Fibroblast of skin of left quadriceps (primary cell): ENCODE results near the gene TMEM179.
"Not testable (repeated sequence)": the region's sequence is repeated elsewhere in the genome, so short reads cannot be mapped to it uniquely, and the experiment has no call there.

Experiments
- DNase-seq, 2 experiments: peaks; one replicate each; pipeline ENCODE4 v3.0.0-alpha.2; 2013; ENCODE audit warnings: low read depth in 2 of 2

The TMEM179 gene

GRCh38 chr14:104637546-104638003 is 33.0 kb upstream of the TMEM179 start:
- no peak for DNase-seq

GRCh38 chr14:104636846-104637545 is 32.4 kb upstream of the TMEM179 start:
- DNase-seq = not testable (repeated sequence)

- DNase-seq = no peak
Measured at GRCh38 chr14:104636131-104636530, 31.6 kb upstream of the TMEM179 start.

GRCh38 chr14:104635717-104636116 is 31.1 kb upstream of the TMEM179 start:
- no peak for DNase-seq

- DNase-seq = no peak
Measured at GRCh38 chr14:104634886-104635570, 30.5 kb upstream of the TMEM179 start.

- DNase-seq = no peak
Measured at GRCh38 chr14:104634138-104634760, 29.7 kb upstream of the TMEM179 start.

DNA sequence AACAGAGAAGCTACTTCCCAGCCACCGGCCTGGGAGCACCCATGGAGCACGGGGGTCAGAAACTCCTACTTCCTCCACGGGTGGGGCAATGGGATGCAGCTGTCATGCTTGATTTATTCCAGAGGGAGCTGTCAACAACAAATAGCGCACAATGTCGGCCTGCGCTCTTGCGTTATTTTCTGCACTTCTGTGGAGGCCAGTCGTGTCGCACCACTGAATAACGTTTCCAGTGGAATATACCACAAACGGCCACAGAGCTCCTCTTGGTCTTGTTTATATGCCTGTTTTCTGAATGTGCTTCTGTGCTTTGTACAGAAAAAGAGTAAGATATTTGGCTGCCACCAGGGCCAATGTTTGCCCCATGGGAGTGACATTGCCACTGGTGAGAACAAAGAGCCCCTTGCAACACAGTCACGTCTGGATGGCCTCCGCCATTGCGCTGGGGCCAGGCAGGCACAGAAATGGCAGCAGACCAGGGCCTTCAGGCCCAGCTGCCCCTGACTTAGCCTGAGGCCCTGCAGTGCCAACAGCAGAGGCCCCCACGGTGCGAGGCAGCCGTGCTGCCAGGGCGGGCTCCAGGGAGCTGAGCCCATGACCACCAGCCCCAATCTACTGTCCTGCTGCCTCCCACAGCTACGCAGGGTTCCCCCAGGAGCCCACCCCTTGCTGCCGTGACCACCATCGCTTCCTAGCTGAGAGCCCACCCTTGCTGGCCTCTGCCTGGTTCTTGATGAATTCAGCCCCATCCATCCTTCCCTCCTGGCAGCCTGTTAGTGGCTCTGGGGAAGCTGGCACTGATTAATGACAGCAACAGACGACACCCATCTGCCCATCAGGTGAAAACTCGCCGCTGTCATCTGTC is 28.9 kb upstream of the TMEM179 start:
- DNase-seq = no peak

GRCh38 chr14:104632781-104633180 is 28.2 kb upstream of the TMEM179 start:
- no peak for DNase-seq

GRCh38 chr14:104624939-104625338 is 20.4 kb upstream of the TMEM179 start:
- DNase-seq = no peak

- DNase-seq = no peak
Measured at GRCh38 chr14:104614126-104614812, 9.7 kb upstream of the TMEM179 start.

GRCh38 chr14:104611881-104612280 is 7.3 kb upstream of the TMEM179 start:
- no peak for DNase-seq

- DNase-seq = no peak
Measured at GRCh38 chr14:104610749-104611310, 6.3 kb upstream of the TMEM179 start.

- DNase-seq = no peak
Measured at GRCh38 chr14:104609666-104610065, 5.1 kb upstream of the TMEM179 start.

- DNase-seq = no peak
Measured at GRCh38 chr14:104603711-104604401, 716 bp downstream of the TMEM179 start.

DNA sequence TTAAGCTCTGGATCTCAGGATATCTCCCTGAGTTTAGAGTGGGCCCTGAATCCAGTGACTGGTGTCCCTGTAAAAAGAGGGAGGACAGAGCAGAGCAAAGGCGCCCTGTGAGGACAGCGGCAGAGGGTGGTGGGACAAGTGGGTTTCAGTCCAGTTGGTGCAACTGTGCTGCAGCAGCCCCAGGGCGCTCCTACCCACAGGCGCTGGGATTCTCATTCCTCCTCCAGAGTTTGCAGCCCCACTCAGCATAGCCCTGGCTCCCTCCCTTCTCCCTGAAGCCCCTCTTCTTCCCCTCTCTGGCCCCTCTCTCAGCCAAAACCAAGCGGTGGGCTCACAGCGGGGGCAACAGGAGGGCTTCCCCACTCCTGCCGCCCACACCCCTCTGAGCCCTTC is 1.6 kb downstream of the TMEM179 start:
- DNase-seq = no peak

- DNase-seq = no peak
Measured at GRCh38 chr14:104602315-104602932, 2.1 kb downstream of the TMEM179 start.

DNA sequence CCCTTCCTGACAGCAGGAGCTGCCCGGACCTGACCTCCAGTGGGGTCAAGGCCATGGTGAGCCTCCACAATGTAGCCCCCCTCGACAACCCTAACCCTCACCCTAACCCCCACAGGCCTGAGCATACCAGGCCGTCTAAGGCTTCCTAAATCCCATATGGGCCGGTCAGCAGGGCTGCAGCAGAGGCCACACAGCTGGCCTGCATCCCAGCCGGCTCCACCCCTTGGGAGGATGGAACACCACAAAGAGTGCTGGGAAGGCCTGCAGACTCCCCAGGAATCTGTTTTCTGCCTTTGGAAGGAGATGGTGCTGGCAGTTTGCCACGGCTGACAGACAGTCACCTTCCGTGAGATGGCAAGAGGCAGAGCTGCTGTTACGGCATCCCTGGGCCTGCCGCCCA is 2.8 kb downstream of the TMEM179 start:
- no peak for DNase-seq

GRCh38 chr14:104600805-104601204 is 3.8 kb downstream of the TMEM179 start:
- DNase-seq = no peak

- no peak for DNase-seq
Measured at GRCh38 chr14:104600141-104600643, 4.4 kb downstream of the TMEM179 start.

DNA sequence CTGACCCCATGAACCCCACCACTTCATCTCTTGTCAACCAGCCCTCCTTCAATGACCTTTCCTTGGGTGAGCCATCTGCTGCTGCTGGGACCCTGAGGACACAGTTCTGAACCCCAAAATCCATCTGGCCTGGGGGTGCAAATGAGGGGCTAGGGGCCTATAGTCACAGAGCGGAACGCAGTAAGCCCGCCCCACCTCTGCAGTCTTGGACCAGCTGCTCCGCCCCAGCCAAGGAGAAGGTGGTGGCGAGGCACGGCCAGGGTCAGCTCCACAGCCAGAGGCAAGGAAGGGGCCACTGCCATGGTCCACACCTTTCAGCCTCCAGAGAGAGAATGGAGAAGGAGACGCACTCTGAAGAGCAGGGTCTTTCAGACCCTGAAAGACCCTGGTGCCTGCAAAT is 5.1 kb downstream of the TMEM179 start:
- no peak for DNase-seq
